HepG2 (cell line): ENCODE measurements around the gene THBS2. TPM values are rescaled to one million over a fixed set of nuclear protein-coding genes. Genes with fewer than 3 reads are reported as not detected.

ENCODE experiments used
- ATAC-seq: fragments of 200-7000 bp; cut with Tn5 transposase; 3 replicates; pipeline ENCODE4 v1.9.1; 2020; ENCODE audit warnings: mild to moderate bottlenecking, moderate library complexity
- BruUV-seq: library from RNA; stranded (reverse); fragments of 400-500 nt; replicated peaks from 2 replicates; lab custom pipeline; 2021; lab: Mats Ljungman, UMichigan
- CTCF ChIA-PET: fragments of 300-600 bp; formaldehyde crosslinking; extraction: SDS; loops from one replicate; lab custom pipeline; 2021; ENCODE audit warnings: low total read pairs, inconsistent platforms, low intra/inter-chr PET ratio; lab: Yijun Ruan, JAX
- POLR2A ChIA-PET: fragments of 350-600 bp; sonication (Branson Sonifier 250); formaldehyde crosslinking; loops from one replicate; lab custom pipeline; 2020; ENCODE audit warnings: antibody characterized with exemption, inconsistent platforms; lab: Yijun Ruan, JAX
- DNase-seq: peaks from one replicate; pipeline ENCODE4 v3.0.0-alpha.2; 2015; ENCODE audit warnings: low spot score
- FAIRE-seq: peaks from 3 replicates; lab custom pipeline; 2011; peaks lifted over from hg19 to GRCh38; lab: Jason Lieb, UNC
- H2AFZ ChIP-seq: one replicate; pipeline ENCODE4 v1.6.1; 2011; ENCODE audit warnings: low read length, inconsistent platforms
- H3K27ac ChIP-seq: fragments of 300-600 bp; 3 replicates; pipeline ENCODE4 v1.8.0; 2011; ENCODE audit warnings: mixed run types, mild to moderate bottlenecking, mixed read lengths, low read length, inconsistent platforms; ENCODE audit not compliant: insufficient read depth; ENCODE audit errors: extremely low read length
- H3K27me3 ChIP-seq, 2 experiments: fragments of 200-600 bp in 1 of 2; 2 replicates in 1 of 2; 3 replicates in 1 of 2; pipeline versions ENCODE4 v1.6.0 to v1.8.0; 2011; ENCODE audit warnings: low read length in 2 of 2, mild to moderate bottlenecking in 2 of 2, moderate library complexity in 2 of 2, inconsistent platforms in 1 of 2; ENCODE audit not compliant: insufficient read depth in 2 of 2, control insufficient read depth in 1 of 2
- H3K36me3 ChIP-seq, 2 experiments: fragments of 200-600 bp in 1 of 2; replicated peaks in 1 of 2; 2 replicates in 1 of 2; 3 replicates in 1 of 2; pipeline versions ENCODE4 v1.5.1 to v1.8.0; 2011; ENCODE audit warnings: low read length in 2 of 2, inconsistent platforms in 1 of 2; ENCODE audit not compliant: insufficient read depth in 2 of 2, control insufficient read depth in 1 of 2
- H3K4me1 ChIP-seq: 2 replicates; pipeline ENCODE4 v1.5.1; 2012; ENCODE audit warnings: low read length, inconsistent platforms; ENCODE audit not compliant: insufficient read depth
- H3K4me2 ChIP-seq: 2 replicates; pipeline ENCODE4 v1.6.0; 2011; ENCODE audit warnings: low read depth, low read length, inconsistent platforms
- H3K4me3 ChIP-seq, 3 experiments: fragments of 200-600 bp in 1 of 3; sonication (generic), shearing (Covaris generic) in 1 of 3; replicated peaks in 1 of 3; 2 replicates each; pipeline ENCODE4 v1.5.1; 2011 to 2016; ENCODE audit warnings: low read length in 3 of 3, inconsistent platforms in 2 of 3, low read depth in 2 of 3, mild to moderate bottlenecking in 2 of 3, control low read depth in 1 of 3, mixed read lengths in 1 of 3; ENCODE audit not compliant: insufficient read depth in 1 of 3
- H3K79me2 ChIP-seq: one replicate; pipeline ENCODE4 v1.6.1; 2011; ENCODE audit warnings: low read length, inconsistent platforms; ENCODE audit not compliant: insufficient read depth
- H3K9ac ChIP-seq: 2 replicates; pipeline ENCODE4 v1.6.0; 2011; ENCODE audit warnings: mild to moderate bottlenecking, low read depth, low read length, inconsistent platforms; ENCODE audit not compliant: insufficient read depth
- H3K9me3 ChIP-seq: 2 replicates; pipeline ENCODE4 v1.5.1; 2012; ENCODE audit warnings: mild to moderate bottlenecking, low read length
- H4K20me1 ChIP-seq: 2 replicates; pipeline ENCODE4 v1.6.0; 2011; ENCODE audit warnings: inconsistent platforms, mild to moderate bottlenecking, low read length, moderate library complexity; ENCODE audit not compliant: insufficient read depth
- CENPX ChIP-seq: sonication (generic); formaldehyde crosslinking; IDR thresholded peaks from 2 replicates; pipeline ENCODE4 v1.9.0; 2021; ENCODE audit warnings: mild to moderate bottlenecking, missing genetic modification reagents, moderate library complexity
- HMG20A ChIP-seq: IDR thresholded peaks from 2 replicates; pipeline ENCODE4 v1.6.1; 2016; ENCODE audit warnings: borderline replicate concordance
- HOXA7 ChIP-seq: sonication (generic); formaldehyde crosslinking; IDR thresholded peaks from 2 replicates; pipeline ENCODE4 v1.8.1; 2022; ENCODE audit warnings: mild to moderate bottlenecking, missing genetic modification reagents, moderate library complexity
- KDM2A ChIP-seq: sonication (generic); formaldehyde crosslinking; IDR thresholded peaks from 2 replicates; pipeline ENCODE4 v1.4.0; 2020; ENCODE audit warnings: low read depth, missing genetic modification reagents, borderline replicate concordance
- PRMT3 ChIP-seq: sonication (generic); formaldehyde crosslinking; IDR thresholded peaks from 2 replicates; pipeline ENCODE4 v1.8.1; 2022; ENCODE audit warnings: low read depth, mild to moderate bottlenecking, moderate library complexity, missing genetic modification reagents, borderline replicate concordance
- SOX5 ChIP-seq: IDR thresholded peaks from 2 replicates; pipeline ENCODE4 v1.6.1; 2016; ENCODE audit warnings: borderline replicate concordance
- XBP1 ChIP-seq: sonication (generic); formaldehyde crosslinking; IDR thresholded peaks from 2 replicates; pipeline ENCODE4 v1.5.0; 2020; ENCODE audit warnings: missing genetic modification reagents
- ZNF17 ChIP-seq: sonication (generic); formaldehyde crosslinking; IDR thresholded peaks from 2 replicates; pipeline ENCODE4 v1.5.0; 2020; ENCODE audit warnings: mild to moderate bottlenecking, missing genetic modification reagents
- ZNF761 ChIP-seq: sonication (generic); formaldehyde crosslinking; conservative IDR thresholded peaks from 2 replicates; pipeline ENCODE4 v1.4.0; 2020; ENCODE audit warnings: mild to moderate bottlenecking, missing genetic modification reagents
- WGBS: methylation state at CpG from one replicate; pipeline ENCODE4 v1.1.6; 2017; ENCODE audit warnings: low lambda C conversion rate; 5-methylcytosine and 5-hydroxymethylcytosine counted together
- in situ Hi-C: cut with HindIII; loops from 2 replicates; pipeline ENCODE4 v1.10.0; 2017; ENCODE audit warnings: low pct_unique_long_range_greater_than_20kb; ENCODE audit not compliant: extremely low pct_ligation_motif_present
- intact Hi-C: fragments of 100-400 bp; cut with micrococcal nuclease; formaldehyde crosslinking; loops from one replicate; pipeline ENCODE4 v1.10.0; 2022; ENCODE audit not compliant: unreplicated experiment
- polyA plus RNA-seq, 8 experiments: library from polyadenylated mRNA; depleted of rRNA in 3 of 8; stranded (reverse) in 7 of 8; unstranded in 1 of 8; fragments of >200 nt; fragmentation: Illumina TruSeq in 4 of 8; extraction: Trizol in 4 of 8; gene quantifications; 2 replicates each; pipeline versions ENCODE4 v1.2.1 to v1.2.3, GENCODE V29; 2011 to 2016; ENCODE audit warnings: low read depth in 4 of 8, missing spikeins in 1 of 8, mixed read lengths in 1 of 8; ENCODE audit not compliant: insufficient read depth in 1 of 8
- total RNA-seq, 5 experiments: library from RNA; depleted of rRNA; stranded (reverse); fragments of >200 nt; fragmentation: Illumina TruSeq; extraction: Trizol; gene quantifications; 2 replicates each; pipeline ENCODE4 v1.2.3, GENCODE V29; 2016; ENCODE audit warnings: low read depth in 1 of 5
- TF ChIP-seq, protein P1 (sequence below): IDR thresholded peaks from 2 replicates; pipeline ENCODE4 v1.6.1; 2016
- TF ChIP-seq, protein P2 (sequence below): sonication (generic); IDR thresholded peaks from 2 replicates; pipeline ENCODE4 v1.6.1; 2016; ENCODE audit warnings: low read depth, borderline replicate concordance

THBS2 gene
- total and polyA plus RNA-seq, 2 of the 13 experiments (the other 11 are each of a cell fraction or from before 2014, with no cell fraction given): 0.12 to 0.15 TPM

- DNase-seq (no peak), ATAC-seq (no peak), FAIRE-seq (no peak)
- no peak overlapping the region for H3K4me3 ChIP-seq
- no TSS peak for BruUV-seq
- H4K20me1 ChIP-seq: no peaks in the 10 kb centered on the region
- H2AFZ ChIP-seq: no peak overlapping the region
- peaks cover 10 to 55% of the 10 kb centered on the region in 2 experiments; a peak in 4 of 5 replicates for H3K27me3 ChIP-seq
- no peak overlapping the region for H3K9ac ChIP-seq
- in situ Hi-C loops: no loop called here
- no peaks in the 10 kb centered on the region for H3K79me2 ChIP-seq
- H3K4me1 ChIP-seq: no peaks in the 10 kb centered on the region
- 31% methylated on average over 3 of the region's 3 CpGs for WGBS
- ChIA-PET CTCF (no interaction called here), POLR2A (no interaction called here)
- intact Hi-C loops: no loop called here
- no peak overlapping the region for H3K27ac ChIP-seq
- no peak for TF ChIP-seq HMG20A (CRISPR knock-in tag)
- no peak for TF ChIP-seq PRMT3 (CRISPR knock-in tag)
- TF ChIP-seq CENPX (CRISPR knock-in tag): no peak
- TF ChIP-seq ZNF17 (CRISPR knock-in tag): no peak
- TF ChIP-seq, protein P1, sequence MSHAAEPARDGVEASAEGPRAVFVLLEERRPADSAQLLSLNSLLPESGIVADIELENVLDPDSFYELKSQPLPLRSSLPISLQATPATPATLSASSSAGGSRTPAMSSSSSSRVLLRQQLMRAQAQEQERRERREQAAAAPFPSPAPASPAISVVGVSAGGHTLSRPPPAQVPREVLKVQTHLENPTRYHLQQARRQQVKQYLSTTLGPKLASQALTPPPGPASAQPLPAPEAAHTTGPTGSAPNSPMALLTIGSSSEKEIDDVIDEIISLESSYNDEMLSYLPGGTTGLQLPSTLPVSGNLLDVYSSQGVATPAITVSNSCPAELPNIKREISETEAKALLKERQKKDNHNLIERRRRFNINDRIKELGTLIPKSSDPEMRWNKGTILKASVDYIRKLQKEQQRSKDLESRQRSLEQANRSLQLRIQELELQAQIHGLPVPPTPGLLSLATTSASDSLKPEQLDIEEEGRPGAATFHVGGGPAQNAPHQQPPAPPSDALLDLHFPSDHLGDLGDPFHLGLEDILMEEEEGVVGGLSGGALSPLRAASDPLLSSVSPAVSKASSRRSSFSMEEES (CRISPR knock-in tag): no peak
- TF ChIP-seq SOX5 (CRISPR knock-in tag): no peak
- TF ChIP-seq HOXA7 (CRISPR knock-in tag): no peak
- no peak for TF ChIP-seq KDM2A (CRISPR knock-in tag)
- TF ChIP-seq ZNF761 (CRISPR knock-in tag): no peak
- TF ChIP-seq XBP1 (CRISPR knock-in tag): no peak
- TF ChIP-seq, protein P2, sequence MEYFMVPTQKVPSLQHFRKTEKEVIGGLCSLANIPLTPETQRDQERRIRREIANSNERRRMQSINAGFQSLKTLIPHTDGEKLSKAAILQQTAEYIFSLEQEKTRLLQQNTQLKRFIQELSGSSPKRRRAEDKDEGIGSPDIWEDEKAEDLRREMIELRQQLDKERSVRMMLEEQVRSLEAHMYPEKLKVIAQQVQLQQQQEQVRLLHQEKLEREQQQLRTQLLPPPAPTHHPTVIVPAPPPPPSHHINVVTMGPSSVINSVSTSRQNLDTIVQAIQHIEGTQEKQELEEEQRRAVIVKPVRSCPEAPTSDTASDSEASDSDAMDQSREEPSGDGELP: no peak
- no peaks in the 10 kb centered on the region for H3K9me3 ChIP-seq
- H3K36me3 ChIP-seq: no peaks in the 10 kb centered on the region
- H3K4me2 ChIP-seq: no peak overlapping the region
These were observed 69.2 kb downstream of the THBS2 start for GRCh38 chr6:169184419-169184818.
